NK-92 (cell line): ENCODE data around the gene FXYD2.

Source experiments
- DNase-seq: peaks from one replicate; lab custom pipeline; 2025; ENCODE audit not compliant: unreplicated experiment; lab: John Stamatoyannopoulos, UW

Gene FXYD2

GRCh38 chr11:117836077-117836960 is 11.8 kb upstream of the FXYD2 start:
- no peak for DNase-seq

GRCh38 chr11:117835576-117835975 is 11.0 kb upstream of the FXYD2 start:
- DNase-seq, result no peak

- no peak for DNase-seq
Observed at GRCh38 chr11:117834838-117835443, 10.4 kb upstream of the FXYD2 start.

GRCh38 chr11:117834068-117834810 is 9.7 kb upstream of the FXYD2 start:
- no peak for DNase-seq

- DNase-seq, result no peak
Observed at GRCh38 chr11:117833401-117833891, 8.9 kb upstream of the FXYD2 start.

GRCh38 chr11:117832511-117832910 is 8.0 kb upstream of the FXYD2 start:
- no peak for DNase-seq

- no peak for DNase-seq
Observed at GRCh38 chr11:117831661-117832415, 7.3 kb upstream of the FXYD2 start.

- DNase-seq, result no peak
Observed at GRCh38 chr11:117830674-117831351, 6.3 kb upstream of the FXYD2 start.

- no peak for DNase-seq
Observed at GRCh38 chr11:117830072-117830471, 5.5 kb upstream of the FXYD2 start.

- no peak for DNase-seq
Observed at GRCh38 chr11:117829369-117829725, 4.8 kb upstream of the FXYD2 start.

- DNase-seq, result no peak
Observed at GRCh38 chr11:117828611-117829368, 4.2 kb upstream of the FXYD2 start.

GRCh38 chr11:117827521-117828511 is 3.3 kb upstream of the FXYD2 start:
- DNase-seq, result no peak

GRCh38 chr11:117826832-117827231 is 2.3 kb upstream of the FXYD2 start:
- no peak for DNase-seq

- no peak for DNase-seq
Observed at GRCh38 chr11:117826190-117826570, 1.6 kb upstream of the FXYD2 start.

GRCh38 chr11:117825538-117826189 is 1.1 kb upstream of the FXYD2 start:
- no peak for DNase-seq

- DNase-seq, result no peak
Observed at GRCh38 chr11:117823946-117824420, 561 bp downstream of the FXYD2 start.

GRCh38 chr11:117823294-117823945 is 1.1 kb downstream of the FXYD2 start:
- no peak for DNase-seq
